HG02870 (cell line): Measurements from ENCODE around the gene ONECUT1.

ENCODE experiments used
- ATAC-seq: cut with Tn5 transposase; IDR thresholded peaks from one replicate; pipeline ENCODE4 v1.9.1; 2021; ENCODE audit warnings: mild to moderate bottlenecking, moderate library complexity; ENCODE audit not compliant: unreplicated experiment

The ONECUT1 gene

DNA sequence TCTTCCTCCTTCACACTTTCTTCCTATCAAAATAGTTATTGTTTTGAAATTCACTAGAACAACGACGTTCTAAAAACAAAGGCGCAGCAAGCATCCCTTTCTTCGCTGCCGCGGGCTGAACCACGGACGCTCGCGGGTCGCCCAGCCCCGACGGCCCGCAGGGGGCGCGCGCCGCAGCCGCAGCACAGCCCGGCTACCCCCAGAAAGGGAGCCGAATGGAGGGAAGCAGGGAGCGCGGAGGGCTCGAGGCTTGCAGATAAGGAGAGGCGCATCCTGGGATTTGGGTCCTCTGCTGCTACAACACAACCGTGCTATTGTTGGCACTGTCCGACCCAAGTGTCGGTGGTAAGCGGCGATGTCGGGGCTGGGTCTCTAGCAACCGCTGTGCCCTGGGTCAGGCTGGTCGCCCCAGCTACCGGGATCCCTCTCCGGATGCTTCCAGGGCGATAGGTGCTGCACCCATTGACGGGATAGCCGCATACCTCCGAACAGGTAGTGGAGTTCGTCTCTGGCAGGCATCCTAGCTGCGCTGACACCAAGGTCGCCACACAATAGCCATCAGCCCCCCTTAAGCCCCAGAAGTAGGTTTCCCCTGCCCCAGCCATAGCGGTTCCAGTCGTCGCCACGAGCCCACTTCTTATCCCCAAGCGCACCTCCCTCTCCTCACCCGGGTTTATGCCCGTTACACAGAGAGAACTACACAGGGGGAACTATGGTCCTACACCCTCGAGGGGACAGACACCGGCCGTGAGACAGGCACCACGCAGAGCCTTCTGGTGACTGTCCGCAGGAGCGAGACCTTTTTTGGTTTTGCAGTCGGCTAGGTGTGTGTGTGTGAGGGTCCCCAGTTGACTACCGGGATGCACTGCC is 6.0 kb downstream of the ONECUT1 start:
- ATAC-seq: no peak

DNA sequence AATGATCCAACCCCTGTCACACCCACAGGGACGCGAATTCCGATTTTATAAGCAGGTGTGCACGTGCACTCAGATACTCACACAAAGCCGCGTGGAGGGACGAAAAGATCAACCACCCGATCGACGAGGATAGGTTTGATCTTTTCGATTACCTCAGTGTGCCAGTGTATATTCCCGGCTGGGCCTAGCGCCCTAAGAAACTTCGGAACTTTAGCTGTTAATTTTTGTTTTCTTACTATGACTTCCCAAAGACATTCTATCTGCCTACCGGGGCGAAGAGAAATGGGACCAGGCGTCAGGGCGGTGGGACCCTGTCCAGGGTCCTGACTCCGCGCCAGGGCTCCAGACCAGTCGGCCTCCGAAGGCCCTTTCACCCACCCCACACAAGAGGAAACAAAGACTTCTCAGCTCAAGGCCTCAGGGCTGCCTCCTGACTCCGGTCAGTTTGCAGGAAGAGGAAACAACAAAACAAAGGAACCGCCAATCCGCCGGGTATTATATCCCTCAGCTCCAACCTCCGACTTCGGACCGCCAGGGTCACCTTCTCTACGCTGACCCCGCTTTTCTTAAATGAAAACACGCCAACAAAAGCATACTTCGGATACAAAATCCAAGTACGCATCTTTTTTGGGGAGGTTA is 6.8 kb downstream of the ONECUT1 start:
- no peak for ATAC-seq

DNA sequence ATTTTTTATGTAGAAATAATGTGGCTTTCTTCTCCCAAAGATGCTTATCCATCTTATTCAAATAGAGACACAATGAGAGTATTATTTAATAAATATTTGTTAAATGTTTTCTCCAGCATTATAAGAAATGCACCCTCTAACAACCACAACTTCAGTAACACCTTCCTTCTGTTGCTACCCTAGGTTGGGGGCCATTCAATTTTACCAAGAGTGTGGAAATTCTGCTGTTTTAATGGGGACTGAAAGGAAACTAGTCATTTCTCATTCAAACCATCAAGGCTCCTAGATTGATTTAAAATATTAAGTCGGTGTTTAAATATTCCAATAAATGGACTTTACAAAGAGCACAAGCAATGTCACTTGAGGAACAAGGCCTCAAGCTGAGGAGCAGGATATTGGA is 7.6 kb downstream of the ONECUT1 start:
- ATAC-seq: no peak

DNA sequence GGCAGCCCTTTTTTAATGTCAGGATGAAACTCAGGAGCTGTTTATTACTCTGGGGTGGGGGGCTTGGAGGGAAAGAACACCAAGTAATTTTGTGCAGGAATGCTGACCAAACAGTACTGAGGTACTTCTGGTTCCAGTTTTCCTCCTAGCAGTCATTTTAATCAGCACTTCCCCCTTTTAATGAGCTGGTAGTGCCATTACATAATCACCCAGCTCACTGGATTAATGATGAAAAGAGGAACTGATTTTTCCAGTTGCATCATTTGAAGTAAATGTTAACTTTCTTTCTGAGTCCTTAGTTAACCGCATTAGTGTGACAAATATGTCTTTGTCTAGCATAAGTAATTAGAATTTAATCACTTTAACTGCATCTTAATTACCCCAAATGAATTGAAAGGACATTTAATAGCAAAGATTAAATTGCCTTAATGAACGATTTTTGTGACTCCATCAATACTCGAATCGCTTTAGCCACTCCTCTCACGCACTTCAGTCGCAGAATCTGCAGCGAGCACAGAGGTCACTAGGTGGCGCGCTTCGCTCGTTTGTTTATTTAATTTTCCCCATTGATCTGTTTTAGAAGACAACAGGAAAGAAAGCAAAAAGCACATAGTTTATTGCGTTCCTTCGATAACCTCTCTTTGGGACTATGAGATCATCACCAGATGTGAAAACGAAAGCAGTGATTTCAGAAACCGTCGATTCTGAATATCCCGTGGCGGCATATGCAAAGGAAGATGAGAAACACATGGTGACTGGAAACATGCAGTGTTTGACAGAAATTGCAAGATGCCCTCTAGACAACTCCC is 9.8 kb downstream of the ONECUT1 start:
- ATAC-seq: peak; percentile 58

DNA sequence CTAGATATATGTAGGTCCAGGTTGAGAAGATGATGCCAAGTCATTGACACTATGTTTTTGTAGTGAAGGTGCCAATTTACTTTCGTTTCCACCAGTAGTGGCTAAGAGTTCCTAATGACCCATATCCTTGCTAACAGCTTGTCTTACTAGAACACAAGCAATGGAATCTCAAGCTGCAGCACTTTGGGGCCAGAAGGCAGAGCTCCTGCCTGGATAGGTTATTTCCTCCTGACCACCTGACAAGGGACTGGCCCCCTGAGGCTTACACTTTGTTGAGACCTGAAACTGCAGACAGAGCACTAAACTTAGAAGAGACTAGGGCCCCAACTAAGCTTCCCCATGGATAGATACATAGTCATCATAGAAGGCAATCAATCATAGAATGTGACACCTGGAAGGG is 11.7 kb downstream of the ONECUT1 start:
- ATAC-seq: no peak

DNA sequence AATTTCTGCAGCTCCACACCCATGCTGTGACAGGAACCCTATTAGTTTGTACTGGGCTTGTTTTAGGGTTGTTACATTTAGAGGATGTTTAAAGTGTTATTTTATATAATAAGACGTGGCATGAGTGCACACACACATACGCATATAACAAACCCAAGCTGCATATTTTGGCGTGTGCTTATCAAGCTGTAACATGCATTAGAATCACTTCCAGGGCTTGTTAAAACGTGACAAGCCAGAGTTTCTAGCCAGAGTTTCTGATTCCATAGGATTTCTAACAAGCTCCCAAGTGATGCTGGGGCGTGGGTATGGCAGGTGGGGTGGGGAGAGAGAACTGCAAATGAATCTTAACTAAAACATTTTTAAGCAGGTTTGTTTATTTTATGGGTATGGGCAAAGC is 17.4 kb downstream of the ONECUT1 start:
- no peak for ATAC-seq

DNA sequence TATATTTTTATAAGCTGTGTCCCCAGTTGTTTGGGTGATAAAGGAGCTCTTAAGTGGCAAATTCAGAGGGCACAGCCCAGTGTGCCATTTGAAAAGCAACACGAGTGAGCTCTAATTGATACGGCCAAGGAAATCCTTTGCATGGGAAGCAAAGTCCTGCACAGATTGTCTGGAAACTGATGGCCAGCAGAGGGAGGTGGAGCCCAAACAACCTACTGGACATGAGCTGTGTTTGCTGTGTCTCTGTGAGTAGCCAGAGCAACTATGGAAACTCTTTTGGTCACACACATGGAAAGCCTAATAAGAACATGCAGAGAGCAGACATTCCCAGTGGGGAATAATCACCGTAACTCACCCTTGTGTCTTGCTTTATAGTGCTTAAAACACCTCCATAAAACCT is 24.4 kb downstream of the ONECUT1 start:
- no peak for ATAC-seq

DNA sequence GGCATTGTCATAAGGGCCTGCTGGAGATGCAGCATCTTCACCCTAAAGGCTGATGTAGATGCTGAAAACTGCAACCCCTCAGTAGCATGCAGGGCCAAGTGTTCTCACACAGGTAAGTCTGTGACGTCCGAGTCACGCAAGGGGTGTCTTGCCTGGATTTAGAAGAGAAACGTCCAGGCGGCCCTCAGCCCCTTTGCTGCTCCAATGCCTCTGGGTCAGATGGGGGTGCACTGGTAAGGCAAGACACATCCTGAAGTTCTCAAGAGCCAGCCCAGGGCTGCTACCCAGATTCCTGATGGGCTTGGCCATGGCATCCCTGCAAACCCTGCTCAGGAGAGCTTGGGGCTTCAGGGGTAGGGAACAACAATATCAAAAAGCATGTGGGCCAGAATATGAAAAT is 25.4 kb downstream of the ONECUT1 start:
- ATAC-seq: no peak

DNA sequence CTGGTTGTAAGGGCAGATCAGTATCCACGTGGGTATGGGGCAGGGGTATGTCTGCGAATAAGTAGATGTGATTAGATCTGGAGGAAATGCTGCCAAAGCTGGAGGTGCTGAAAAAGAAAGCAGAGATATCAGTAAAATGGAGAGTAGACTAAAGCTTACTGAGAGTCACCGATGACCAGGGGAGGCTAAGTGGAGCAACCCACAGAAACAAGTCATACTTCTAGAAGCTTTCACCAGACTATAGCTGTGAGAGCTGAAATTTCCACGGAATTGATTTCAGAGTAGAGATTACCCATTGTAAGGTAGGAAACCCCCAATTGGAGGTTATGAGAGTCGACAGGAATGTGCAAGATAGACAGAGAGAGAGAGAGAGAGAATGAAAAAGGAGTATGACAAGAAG is 27.5 kb downstream of the ONECUT1 start:
- no peak for ATAC-seq

DNA sequence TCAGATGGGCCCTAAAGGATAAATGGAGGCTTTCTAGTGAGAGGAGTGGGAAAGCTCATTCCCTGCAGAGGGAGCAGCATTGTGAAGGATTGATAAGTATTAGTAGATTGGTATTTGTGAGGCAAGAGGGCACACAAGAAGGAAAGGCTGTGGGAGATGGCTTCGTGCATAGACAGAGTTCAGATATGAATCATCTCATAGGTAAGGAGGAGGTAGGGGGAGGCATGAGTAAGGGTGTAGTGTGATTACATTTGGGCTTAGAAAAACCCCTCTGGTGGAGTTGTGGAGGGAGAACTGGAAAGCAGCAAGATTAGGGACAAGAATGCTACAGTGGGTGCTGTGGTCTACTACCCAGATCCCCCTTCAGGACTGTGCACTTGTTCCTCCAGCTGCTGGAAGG is 29.6 kb downstream of the ONECUT1 start:
- ATAC-seq: no peak

DNA sequence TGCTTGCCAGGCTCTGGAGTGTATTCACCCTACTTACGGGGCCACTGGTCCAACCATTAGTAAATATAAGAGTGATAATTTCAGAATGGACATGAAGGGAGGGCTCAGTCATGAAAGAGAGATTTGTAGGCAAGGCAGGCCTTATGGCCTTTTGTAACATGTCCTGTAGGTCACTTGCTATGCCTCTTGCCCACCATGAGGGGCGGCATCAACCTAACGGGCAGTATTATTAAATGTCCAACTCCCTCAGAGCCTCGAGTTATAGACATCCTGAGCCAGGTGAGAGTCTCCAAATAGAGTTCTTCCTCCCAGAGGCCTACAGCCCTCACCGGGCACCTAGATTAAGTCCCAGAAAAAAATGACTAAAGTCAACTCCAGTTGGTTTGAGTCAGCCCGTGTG is 30.2 kb downstream of the ONECUT1 start:
- ATAC-seq: no peak

DNA sequence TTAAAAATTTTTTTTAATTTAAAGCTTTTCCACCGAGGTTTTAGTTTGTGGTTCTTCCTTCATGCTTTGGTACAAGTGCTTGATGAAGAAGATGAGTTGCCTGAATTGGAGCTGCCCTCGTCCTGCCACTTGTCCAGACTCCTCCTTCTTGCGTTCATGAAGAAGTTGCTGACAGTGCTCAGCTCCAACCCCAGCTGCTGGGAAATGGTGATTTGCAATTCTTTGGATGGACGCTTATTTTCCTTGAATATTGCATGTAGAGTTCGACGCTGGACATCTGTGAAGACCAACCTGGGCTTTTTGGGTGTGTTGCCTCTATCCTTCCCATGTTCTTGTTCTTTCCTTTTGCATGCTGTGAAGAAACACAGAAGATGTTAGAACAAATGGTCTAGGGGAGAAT is 32.6 kb downstream of the ONECUT1 start:
- no peak for ATAC-seq

DNA sequence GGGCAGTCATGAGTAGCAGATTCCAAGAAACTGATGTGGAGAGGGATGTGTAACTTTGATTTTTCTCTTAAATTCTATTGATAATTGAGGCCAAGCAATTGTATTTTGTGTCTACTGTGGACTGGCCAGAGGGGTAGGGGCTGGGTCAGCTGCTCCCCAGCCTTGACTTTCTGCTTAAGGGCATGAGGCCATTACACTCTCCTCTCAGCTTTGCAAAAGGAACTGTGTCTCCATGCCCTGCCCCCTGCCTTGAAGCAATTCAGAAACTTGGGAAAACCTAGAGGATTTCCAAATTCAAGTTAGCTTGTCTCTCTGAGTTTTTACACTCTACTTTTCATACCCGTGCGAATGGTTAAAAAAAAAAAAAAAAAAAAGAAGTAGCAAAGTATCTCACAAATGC is 38.6 kb downstream of the ONECUT1 start:
- ATAC-seq: no peak

DNA sequence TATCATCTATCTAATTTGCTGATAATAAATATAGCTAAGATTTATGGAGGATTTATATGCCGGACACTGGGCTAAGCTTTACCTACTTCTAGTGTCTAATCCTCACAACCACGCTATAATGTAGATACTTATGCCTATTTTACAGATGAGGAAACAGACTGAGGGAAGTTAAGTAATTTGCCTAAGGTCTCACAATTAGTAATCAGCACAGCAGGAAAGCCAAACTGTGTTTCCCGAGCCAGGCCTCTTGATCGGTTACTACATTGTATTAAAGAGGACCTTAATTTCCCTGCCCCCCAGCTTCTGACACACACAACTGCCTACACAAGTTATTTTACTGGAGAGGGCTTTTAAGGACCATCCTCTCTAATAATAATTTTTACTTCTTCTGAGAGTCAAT is 40.9 kb downstream of the ONECUT1 start:
- peak; percentile 98 for ATAC-seq

DNA sequence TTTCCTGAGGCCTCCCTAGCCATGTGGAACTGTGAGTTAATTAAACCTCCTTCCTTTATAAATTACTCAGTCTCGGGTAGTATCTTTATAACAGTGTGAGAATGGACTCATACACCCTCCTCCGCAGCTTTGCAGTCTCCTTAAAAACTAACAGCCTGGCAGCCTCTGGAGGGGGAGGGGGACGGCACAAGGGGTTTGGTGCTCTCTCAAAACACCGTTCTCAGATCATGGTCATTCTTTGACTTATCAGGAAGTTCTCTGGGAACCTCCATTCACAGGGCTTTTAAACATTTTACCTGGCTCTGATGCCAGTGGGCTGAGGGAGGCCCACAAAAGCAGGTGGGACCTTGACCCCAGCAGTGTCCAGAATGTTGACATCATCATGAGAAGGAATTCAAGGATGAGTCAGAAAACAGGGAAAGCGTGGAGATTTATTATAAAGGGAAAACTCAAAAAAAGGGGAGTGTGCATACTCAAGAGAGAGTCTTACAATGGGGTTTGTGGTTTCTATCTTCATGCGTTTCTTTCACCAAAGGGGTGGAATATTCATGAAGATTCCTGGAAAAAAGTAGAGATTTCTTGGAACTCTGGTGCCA is 43.9 kb downstream of the ONECUT1 start:
- no peak for ATAC-seq

DNA sequence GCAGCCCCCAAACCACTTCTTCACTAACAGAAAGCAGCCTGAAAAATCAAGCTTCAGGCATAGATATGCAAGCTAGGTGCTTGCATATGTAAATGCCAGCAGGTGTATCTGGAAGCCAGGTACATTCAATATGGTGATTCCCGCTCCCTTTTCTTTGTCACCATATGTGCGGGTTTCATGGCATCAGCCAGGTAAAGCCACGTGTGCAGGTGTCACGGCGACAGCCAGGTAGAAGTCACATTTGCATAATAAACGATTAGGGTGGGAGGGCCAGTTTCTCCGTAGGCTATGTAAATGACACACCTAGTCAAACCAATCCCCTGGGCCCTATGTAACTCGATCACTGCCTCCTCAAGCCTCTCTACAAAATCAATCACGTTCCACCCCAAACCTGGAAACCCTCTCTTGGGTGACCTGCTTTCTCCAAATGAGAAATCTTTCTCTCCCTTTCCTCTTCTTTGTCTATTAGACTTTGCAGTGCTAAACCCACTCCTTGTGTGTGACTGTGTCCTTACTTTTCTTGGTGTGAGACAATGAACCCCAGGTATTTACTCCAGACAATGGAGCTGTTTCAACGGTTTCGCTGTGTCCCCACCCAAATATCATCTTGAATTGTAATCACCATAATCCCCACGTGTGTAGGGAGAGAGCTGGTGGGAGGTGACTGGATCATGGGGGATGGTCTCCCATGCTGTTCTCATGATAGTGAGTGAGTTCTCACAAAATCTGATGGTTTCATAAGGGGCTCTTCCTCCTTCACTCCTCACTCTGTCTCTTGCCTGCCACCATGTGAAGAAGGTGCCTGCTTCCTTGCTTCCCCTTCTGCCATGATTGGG is 44.6 kb downstream of the ONECUT1 start:
- ATAC-seq: no peak

DNA sequence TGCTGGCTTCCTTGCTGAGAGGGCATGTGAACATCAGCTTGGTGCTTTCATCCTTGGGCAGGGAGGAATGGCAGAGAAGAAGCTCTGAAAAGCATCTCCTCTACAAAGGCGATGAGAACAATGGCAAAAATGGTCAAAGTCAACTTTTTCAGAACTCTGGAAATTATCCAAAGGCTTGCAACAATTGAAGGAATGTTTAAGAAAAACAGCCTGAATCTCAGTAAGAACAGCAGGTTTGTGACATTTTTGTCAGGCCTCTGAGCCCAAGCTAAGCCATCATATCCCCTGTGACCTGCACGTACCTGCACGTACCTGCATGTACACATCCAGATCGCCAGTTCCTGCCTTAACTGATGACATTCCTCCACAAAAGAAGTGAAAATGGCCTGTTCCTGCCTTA is 51.8 kb downstream of the ONECUT1 start:
- no peak for ATAC-seq

DNA sequence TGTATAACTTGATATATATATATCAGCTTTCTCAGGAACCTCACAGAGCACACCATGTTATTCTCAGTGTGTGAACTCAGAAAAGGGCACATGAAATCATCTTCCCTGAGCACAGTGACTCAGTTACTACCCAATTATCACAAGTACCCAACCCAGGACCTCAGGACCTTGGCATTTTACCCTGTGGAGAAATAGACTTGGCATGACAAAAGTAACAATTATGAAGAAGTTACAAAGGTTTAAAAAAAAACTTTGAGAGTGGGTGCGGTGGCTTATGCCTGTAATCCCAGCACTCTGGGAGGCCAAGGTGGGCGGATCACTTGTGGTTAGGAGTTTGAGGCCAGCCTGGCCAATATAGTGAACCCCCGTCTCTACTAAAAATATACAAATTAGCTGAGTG is 52.4 kb downstream of the ONECUT1 start:
- no peak for ATAC-seq

DNA sequence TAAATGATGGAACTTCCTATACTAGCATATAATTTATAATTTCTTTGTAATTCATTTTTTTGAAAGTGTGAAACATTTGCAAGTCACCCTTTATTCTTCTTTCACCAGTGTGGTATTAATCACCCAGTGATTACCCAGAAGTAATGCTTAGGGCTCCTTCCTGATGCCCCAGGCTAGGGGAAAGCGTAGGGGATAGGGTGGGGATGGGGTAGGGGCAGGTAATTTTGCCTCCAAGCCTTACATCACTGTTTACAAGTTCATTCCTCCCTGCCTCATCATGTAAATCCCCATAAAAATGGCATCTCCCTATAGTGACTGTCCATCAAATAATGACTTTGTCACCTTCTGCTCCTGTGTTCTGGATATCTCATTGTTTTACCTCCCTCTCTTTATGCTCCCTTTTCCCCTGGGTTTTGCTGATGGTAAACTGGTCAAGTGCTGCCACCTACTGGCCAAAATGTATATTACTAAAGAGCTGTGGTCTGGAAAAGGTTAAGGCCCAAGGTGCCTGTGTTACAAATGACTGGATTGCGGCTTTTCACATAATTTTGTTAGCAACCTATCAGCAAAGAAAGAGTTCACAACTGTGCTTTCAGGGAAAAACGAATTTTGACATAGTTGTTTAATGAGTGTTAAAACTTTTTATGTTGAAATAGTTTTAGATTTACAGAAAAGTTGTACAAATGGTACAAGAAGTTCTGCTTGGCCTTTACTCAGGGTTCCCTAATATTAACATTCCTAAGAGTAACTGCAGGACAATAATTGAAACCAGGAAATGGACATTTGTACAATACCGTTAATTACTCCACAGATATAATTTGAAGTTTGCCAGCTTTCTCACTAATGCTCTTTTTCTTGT is 54.7 kb downstream of the ONECUT1 start:
- ATAC-seq: peak; percentile 83

DNA sequence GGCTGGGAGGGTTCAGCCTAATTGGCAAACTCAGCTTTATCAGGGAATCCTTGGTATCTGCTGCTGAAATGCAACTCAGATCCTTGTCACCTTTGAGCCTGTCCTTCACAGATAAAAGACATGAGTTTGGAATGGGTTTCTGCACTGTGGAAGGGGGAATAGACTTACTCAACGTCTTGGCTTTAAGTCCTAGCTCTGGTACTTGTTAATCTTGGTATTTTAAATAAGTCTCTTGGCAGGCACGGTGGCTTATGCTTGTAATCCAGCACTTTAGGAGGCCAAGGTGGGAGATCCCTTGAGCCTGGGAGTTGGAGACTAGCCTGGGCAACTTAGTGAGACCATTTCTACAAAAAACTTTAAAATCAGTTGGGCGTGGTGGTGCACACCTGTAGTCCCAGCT is 55.8 kb downstream of the ONECUT1 start:
- ATAC-seq: no peak
